Body of pancreas (tissue), 4 donors: ENCODE results near the gene LCN9.

Experiments
- CTCF ChIP-seq, 7 experiments: fragments of 450-650 bp in 4 of 7; fragments of 200-600 bp in 3 of 7; sonication (generic) in 3 of 7; IDR thresholded peaks; one replicate each; pipeline ENCODE4 v1.5.1; 2016 to 2019; ENCODE audit warnings: antibody characterized with exemption in 7 of 7
- POLR2A ChIP-seq, 3 donors: fragments of 450-650 bp; IDR thresholded peaks; one replicate each; pipeline ENCODE4 v1.6.1; 2016; ENCODE audit warnings: antibody characterized with exemption in 3 of 3, mild to moderate bottlenecking in 2 of 3

DNA sequence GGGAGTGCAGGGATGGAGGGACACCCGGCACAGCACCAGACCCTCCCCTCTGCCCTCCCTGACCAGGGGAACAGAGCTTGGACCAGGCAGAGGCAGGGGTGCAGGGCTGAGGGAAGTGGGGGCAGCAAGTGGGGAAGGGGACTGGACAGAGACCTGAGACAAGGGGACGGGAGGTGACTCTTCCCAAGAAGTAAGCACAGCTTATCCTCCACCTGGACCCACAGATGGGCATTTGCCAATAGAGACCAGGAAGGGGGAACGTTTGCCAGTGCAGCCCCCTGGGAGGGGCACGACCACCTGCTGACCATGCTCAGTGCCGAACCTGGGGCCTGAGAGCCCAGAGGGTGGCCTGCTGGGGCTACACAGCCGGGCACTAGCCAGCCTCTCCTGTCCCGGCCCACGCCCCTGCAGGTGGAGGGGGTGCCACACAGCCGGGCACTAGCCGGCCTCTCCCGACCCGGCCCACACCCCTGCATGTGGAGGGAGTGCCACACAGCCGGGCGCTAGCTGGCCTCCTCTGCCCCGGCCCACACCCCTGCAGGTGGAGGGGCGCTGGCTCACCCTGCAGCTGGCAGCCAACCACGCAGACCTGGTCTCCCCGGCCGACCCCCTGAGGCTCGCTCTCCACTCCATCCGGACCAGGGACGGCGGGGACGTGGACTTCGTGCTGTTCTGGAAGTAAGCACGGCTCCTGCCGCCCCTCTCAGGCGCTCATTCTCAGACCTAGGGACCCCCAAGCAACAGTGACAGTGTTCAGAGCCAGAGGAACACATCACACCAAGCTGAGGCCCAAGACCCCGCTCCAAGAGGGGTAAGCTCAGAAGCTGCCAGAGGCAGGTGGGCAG lies 48.1 kb upstream of the LCN9 start:
- TF ChIP-seq CTCF (IDR thresholded peaks at IDR 0.05): no peak
- TF ChIP-seq POLR2A (IDR thresholded peaks at IDR 0.05): no peak
